Liver (tissue), 3 donors: ENCODE data around the gene AHDC1.

Experiments
- EGR1 ChIP-seq, 2 donors: IDR thresholded peaks; 2 replicates each; pipeline ENCODE4 v1.6.1; 2016 to 2018; ENCODE audit warnings: antibody characterized with exemption in 2 of 2, low read depth in 2 of 2
- HNF4A ChIP-seq, 2 donors: conservative IDR thresholded peaks; 2 replicates each; pipeline ENCODE4 v1.6.1; 2016; ENCODE audit warnings: antibody characterized with exemption in 2 of 2, mild to moderate bottlenecking in 2 of 2
- JUND ChIP-seq, 2 donors: IDR thresholded peaks; 2 replicates each; pipeline ENCODE4 v1.6.1; 2016; ENCODE audit warnings: antibody characterized with exemption in 2 of 2
- MAX ChIP-seq: IDR thresholded peaks from 2 replicates; pipeline ENCODE4 v1.6.1; 2016; ENCODE audit warnings: antibody characterized with exemption
- NR2F2 ChIP-seq: IDR thresholded peaks from 2 replicates; pipeline ENCODE4 v1.6.1; 2016; ENCODE audit warnings: antibody characterized with exemption
- RAD21 ChIP-seq, 2 donors: IDR thresholded peaks; 2 replicates each; pipeline ENCODE4 v1.6.1; 2016; ENCODE audit warnings: antibody characterized with exemption in 2 of 2, mild to moderate bottlenecking in 2 of 2
- SP1 ChIP-seq: IDR thresholded peaks from 2 replicates; pipeline ENCODE4 v1.6.1; 2018; ENCODE audit warnings: antibody characterized with exemption, mild to moderate bottlenecking
- TF ChIP-seq, protein P1 (sequence below): fragments of 150-350 bp; IDR thresholded peaks from 2 replicates; pipeline ENCODE4 v1.5.1; 2017; ENCODE audit warnings: improper control_type of control experiment, low read depth, low read length; ENCODE audit not compliant: missing input control
- TF ChIP-seq, protein P2 (sequence below): IDR thresholded peaks from 2 replicates; pipeline ENCODE4 v1.6.1; 2016; ENCODE audit warnings: antibody characterized with exemption, mild to moderate bottlenecking
- TF ChIP-seq, protein P3 (sequence below): IDR thresholded peaks from 2 replicates; pipeline ENCODE4 v1.6.1; 2016; ENCODE audit warnings: antibody characterized with exemption
- donor health status: healthy.
- donor health status: healthy.

- TF ChIP-seq SP1, result no peak
- TF ChIP-seq, protein P1, sequence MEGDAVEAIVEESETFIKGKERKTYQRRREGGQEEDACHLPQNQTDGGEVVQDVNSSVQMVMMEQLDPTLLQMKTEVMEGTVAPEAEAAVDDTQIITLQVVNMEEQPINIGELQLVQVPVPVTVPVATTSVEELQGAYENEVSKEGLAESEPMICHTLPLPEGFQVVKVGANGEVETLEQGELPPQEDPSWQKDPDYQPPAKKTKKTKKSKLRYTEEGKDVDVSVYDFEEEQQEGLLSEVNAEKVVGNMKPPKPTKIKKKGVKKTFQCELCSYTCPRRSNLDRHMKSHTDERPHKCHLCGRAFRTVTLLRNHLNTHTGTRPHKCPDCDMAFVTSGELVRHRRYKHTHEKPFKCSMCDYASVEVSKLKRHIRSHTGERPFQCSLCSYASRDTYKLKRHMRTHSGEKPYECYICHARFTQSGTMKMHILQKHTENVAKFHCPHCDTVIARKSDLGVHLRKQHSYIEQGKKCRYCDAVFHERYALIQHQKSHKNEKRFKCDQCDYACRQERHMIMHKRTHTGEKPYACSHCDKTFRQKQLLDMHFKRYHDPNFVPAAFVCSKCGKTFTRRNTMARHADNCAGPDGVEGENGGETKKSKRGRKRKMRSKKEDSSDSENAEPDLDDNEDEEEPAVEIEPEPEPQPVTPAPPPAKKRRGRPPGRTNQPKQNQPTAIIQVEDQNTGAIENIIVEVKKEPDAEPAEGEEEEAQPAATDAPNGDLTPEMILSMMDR, result no peak
- no peak for TF ChIP-seq MAX
- no peak for TF ChIP-seq RAD21 (IDR thresholded peaks at IDR 0.05)
- TF ChIP-seq, protein P2, sequence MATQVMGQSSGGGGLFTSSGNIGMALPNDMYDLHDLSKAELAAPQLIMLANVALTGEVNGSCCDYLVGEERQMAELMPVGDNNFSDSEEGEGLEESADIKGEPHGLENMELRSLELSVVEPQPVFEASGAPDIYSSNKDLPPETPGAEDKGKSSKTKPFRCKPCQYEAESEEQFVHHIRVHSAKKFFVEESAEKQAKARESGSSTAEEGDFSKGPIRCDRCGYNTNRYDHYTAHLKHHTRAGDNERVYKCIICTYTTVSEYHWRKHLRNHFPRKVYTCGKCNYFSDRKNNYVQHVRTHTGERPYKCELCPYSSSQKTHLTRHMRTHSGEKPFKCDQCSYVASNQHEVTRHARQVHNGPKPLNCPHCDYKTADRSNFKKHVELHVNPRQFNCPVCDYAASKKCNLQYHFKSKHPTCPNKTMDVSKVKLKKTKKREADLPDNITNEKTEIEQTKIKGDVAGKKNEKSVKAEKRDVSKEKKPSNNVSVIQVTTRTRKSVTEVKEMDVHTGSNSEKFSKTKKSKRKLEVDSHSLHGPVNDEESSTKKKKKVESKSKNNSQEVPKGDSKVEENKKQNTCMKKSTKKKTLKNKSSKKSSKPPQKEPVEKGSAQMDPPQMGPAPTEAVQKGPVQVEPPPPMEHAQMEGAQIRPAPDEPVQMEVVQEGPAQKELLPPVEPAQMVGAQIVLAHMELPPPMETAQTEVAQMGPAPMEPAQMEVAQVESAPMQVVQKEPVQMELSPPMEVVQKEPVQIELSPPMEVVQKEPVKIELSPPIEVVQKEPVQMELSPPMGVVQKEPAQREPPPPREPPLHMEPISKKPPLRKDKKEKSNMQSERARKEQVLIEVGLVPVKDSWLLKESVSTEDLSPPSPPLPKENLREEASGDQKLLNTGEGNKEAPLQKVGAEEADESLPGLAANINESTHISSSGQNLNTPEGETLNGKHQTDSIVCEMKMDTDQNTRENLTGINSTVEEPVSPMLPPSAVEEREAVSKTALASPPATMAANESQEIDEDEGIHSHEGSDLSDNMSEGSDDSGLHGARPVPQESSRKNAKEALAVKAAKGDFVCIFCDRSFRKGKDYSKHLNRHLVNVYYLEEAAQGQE, result no peak
- TF ChIP-seq HNF4A (conservative IDR thresholded peaks at IDR 0.05), result no peak
- TF ChIP-seq EGR1 (IDR thresholded peaks at IDR 0.05; ENCODE audit: low read depth in 2 of 2), result no peak
- TF ChIP-seq NR2F2, result no peak
- TF ChIP-seq, protein P3, sequence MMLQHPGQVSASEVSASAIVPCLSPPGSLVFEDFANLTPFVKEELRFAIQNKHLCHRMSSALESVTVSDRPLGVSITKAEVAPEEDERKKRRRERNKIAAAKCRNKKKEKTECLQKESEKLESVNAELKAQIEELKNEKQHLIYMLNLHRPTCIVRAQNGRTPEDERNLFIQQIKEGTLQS, result no peak
- TF ChIP-seq JUND (IDR thresholded peaks at IDR 0.05), result no peak
Measured at GRCh38 chr1:27612718-27613117, 8.8 kb upstream of the AHDC1 start.
